Esophagus squamous epithelium (tissue), 4 donors: ENCODE results near the gene TEKT2.

Experiments
- POLR2A ChIP-seq, 4 donors: fragments of 450-650 bp; IDR thresholded peaks; one replicate each; pipeline ENCODE4 v1.6.1; 2017; ENCODE audit warnings: antibody characterized with exemption in 4 of 4, mild to moderate bottlenecking in 4 of 4, moderate library complexity in 3 of 4
- TF ChIP-seq, protein P1 (sequence below), 6 experiments: fragments of 450-650 bp in 4 of 6; fragments of 200-600 bp in 2 of 6; sonication (generic) in 2 of 6; IDR thresholded peaks; one replicate each; pipeline ENCODE4 v1.5.1; 2016 to 2019; ENCODE audit warnings: antibody characterized with exemption in 6 of 6, mild to moderate bottlenecking in 4 of 6, moderate library complexity in 4 of 6

DNA sequence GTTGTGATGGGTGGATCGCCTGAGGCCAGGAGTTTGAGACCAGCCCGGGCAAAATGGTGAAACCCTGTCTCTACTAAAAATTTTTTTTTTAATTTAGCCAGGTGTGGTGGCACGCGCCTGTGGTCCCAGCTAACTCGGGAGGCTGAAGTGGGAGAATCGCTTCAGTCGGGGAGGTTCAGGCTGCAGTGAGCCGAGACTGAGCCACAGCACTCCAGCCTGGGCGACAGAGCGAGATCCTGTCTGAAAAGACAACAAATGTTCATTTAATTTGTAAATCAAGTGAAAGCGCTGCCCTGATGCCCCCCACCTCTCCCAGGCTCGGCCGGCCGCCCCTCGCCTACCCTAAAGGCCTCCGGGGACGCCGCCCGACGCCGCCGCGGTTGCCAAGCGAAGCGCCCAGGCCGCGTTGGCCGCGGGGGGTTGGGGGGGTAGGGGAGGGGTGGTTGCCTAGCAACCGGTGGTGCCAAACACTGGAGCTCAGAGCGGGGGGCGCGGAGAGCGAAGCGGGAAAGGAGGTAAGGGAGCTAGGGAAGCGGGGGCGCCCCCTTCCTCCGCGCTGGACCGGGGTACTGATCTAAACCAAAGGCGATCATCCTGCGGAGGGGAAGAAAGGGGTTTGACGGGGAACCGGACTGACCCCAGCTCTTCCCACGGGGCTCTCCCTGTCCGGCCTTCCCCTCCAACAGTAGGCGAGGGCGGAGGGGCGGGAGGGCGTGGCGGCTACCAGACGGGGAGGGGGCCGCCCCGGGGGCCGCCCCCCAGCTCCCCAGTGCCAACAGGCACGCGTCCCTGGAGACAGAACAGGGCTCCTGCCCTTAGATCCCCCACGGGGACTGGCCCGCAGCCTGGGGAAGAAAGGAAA lies at the start of gene TEKT2:
- TF ChIP-seq, protein P1, sequence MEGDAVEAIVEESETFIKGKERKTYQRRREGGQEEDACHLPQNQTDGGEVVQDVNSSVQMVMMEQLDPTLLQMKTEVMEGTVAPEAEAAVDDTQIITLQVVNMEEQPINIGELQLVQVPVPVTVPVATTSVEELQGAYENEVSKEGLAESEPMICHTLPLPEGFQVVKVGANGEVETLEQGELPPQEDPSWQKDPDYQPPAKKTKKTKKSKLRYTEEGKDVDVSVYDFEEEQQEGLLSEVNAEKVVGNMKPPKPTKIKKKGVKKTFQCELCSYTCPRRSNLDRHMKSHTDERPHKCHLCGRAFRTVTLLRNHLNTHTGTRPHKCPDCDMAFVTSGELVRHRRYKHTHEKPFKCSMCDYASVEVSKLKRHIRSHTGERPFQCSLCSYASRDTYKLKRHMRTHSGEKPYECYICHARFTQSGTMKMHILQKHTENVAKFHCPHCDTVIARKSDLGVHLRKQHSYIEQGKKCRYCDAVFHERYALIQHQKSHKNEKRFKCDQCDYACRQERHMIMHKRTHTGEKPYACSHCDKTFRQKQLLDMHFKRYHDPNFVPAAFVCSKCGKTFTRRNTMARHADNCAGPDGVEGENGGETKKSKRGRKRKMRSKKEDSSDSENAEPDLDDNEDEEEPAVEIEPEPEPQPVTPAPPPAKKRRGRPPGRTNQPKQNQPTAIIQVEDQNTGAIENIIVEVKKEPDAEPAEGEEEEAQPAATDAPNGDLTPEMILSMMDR (IDR thresholded peaks at IDR 0.05): no peak
- no peak for TF ChIP-seq POLR2A (IDR thresholded peaks at IDR 0.05)
